Adrenal gland (tissue), 5 donors: ENCODE results near the gene TSPY10.
"Not testable (repeated sequence)": the region's sequence is repeated elsewhere in the genome, so short reads cannot be mapped to it uniquely, and the experiment has no call there.

ENCODE experiments used
- CTCF ChIP-seq, 6 experiments: fragments of 450-650 bp in 4 of 6; fragments of 200-600 bp in 2 of 6; sonication (generic) in 1 of 6; IDR thresholded peaks; 1 replicate in 5 of 6; 2 replicates in 1 of 6; pipeline versions ENCODE4 v1.5.1 to v1.8.0; 2016 to 2021; ENCODE audit warnings: antibody characterized with exemption in 6 of 6, mild to moderate bottlenecking in 2 of 6, moderate library complexity in 1 of 6
- POLR2A ChIP-seq, 2 donors: fragments of 450-650 bp; IDR thresholded peaks; one replicate each; pipeline ENCODE4 v1.6.1; 2017; ENCODE audit warnings: antibody characterized with exemption in 2 of 2, mild to moderate bottlenecking in 2 of 2, moderate library complexity in 1 of 2
- donor health status: DM: no; HTN: no; CAD: no.

GRCh38 chrY:9486967-9487366, 40.7 kb upstream of the TSPY10 start, which contains the start of gene TSPY9:
- TF ChIP-seq CTCF, POLR2A (IDR thresholded peaks at IDR 0.05): not testable (repeated sequence)
